WERI-Rb-1 (cell line): ENCODE results near the gene ABAT.

ENCODE experiments used
- DNase-seq: peaks from one replicate; pipeline ENCODE4 v3.0.0-alpha.2; 2020
- H3K27ac ChIP-seq: fragments of 250-450 bp; sonication (Bioruptor Pico); 2 replicates; pipeline ENCODE4 v1.5.1; 2020; ENCODE audit warnings: mild to moderate bottlenecking, moderate library complexity
- H3K27me3 ChIP-seq: fragments of 250-450 bp; sonication (Bioruptor Pico); 2 replicates; pipeline ENCODE4 v1.5.1; 2021; ENCODE audit warnings: mild to moderate bottlenecking, low read depth, moderate library complexity; ENCODE audit not compliant: insufficient read depth, severe bottlenecking
- H3K36me3 ChIP-seq: fragments of 250-450 bp; sonication (Bioruptor Pico); 2 replicates; pipeline ENCODE4 v1.5.1; 2020; ENCODE audit warnings: mild to moderate bottlenecking, moderate library complexity
- H3K4me3 ChIP-seq: 2 replicates; pipeline ENCODE4 v1.5.1; 2011; ENCODE audit warnings: low read depth, mild to moderate bottlenecking, control low read depth, low read length
- H3K9me3 ChIP-seq: fragments of 250-450 bp; sonication (Bioruptor Pico); 2 replicates; pipeline ENCODE4 v1.5.1; 2021; ENCODE audit warnings: mild to moderate bottlenecking, moderate library complexity; ENCODE audit not compliant: severe bottlenecking
- TF ChIP-seq, protein P1 (sequence below): IDR thresholded peaks from 2 replicates; pipeline ENCODE4 v1.5.1; 2011; ENCODE audit warnings: low read depth, mild to moderate bottlenecking, control low read depth, inconsistent platforms, low read length

ABAT gene

DNA sequence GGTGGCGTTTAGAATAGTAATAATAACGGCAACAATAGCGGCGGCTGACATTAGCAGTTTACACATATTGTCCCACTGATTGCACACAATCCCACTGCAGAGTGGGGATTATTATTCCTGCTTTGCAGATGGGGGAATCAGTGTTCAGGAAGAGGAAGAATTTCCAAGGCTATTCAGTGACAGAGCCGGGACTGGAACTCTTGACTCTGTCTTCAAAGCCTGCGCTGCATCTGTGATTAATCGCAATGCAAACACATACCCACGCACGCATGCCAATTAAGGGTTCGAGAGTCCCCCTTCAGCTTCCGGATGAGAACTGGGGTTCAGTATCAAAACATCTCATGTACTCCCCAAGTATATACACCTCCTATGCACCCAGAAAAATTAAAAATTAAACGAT lies 93.9 kb downstream of the ABAT start:
- H3K36me3 ChIP-seq, result no peaks in the 10 kb centered on the region
- H3K27me3 ChIP-seq, result no peaks in the 10 kb centered on the region
- H3K27ac ChIP-seq, result no peak overlapping the region
- H3K4me3 ChIP-seq, result no peak overlapping the region
- no peak for DNase-seq
- H3K9me3 ChIP-seq, result no peaks in the 10 kb centered on the region
- TF ChIP-seq, protein P1, sequence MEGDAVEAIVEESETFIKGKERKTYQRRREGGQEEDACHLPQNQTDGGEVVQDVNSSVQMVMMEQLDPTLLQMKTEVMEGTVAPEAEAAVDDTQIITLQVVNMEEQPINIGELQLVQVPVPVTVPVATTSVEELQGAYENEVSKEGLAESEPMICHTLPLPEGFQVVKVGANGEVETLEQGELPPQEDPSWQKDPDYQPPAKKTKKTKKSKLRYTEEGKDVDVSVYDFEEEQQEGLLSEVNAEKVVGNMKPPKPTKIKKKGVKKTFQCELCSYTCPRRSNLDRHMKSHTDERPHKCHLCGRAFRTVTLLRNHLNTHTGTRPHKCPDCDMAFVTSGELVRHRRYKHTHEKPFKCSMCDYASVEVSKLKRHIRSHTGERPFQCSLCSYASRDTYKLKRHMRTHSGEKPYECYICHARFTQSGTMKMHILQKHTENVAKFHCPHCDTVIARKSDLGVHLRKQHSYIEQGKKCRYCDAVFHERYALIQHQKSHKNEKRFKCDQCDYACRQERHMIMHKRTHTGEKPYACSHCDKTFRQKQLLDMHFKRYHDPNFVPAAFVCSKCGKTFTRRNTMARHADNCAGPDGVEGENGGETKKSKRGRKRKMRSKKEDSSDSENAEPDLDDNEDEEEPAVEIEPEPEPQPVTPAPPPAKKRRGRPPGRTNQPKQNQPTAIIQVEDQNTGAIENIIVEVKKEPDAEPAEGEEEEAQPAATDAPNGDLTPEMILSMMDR, result no peak

DNA sequence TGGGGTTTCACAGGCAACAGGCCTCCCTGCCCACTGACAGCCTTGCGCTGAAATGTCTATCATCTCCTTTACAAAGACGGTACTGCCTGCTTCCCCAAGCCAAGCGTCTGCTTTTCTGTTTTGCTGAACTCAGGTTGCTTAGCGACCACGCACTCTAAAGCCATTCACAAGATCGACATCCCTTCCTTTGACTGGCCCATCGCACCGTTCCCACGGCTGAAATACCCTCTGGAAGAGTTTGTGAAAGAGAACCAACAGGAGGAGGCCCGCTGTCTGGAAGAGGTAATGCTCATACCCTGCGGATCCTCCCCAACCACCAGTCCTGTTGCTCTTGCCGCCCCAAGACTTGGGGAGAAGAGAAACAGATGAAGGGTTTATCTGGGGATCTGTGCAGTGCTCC lies 94.3 kb downstream of the ABAT start:
- H3K27me3 ChIP-seq, result no peaks in the 10 kb centered on the region
- no peak overlapping the region for H3K4me3 ChIP-seq
- no peaks in the 10 kb centered on the region for H3K9me3 ChIP-seq
- DNase-seq, result no peak
- H3K27ac ChIP-seq, result no peak overlapping the region
- no peaks in the 10 kb centered on the region for H3K36me3 ChIP-seq
- TF ChIP-seq, protein P1, result no peak

DNA sequence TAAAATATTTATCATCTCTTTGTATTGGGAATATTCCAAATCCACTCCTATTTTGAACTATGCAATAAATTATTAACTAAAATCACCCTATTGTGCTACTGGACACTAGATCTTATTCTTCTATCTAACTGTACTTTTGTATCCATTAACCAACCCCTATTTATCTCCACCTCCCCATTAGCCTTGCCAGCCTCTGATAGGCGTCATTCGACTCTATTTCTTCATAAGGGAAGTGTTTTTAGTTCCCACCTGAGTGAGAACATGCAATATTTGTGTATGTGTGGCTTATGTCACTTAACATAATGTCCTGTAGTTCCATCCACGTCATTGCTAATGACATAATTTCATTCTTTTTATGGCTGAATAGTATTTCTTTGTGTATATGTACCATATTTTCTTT lies 99.1 kb downstream of the ABAT start:
- no peak overlapping the region for H3K27ac ChIP-seq
- H3K9me3 ChIP-seq, result peaks cover 2% of the 10 kb centered on the region
- no peak for DNase-seq
- TF ChIP-seq, protein P1, result no peak
- no peak overlapping the region for H3K4me3 ChIP-seq
- no peaks in the 10 kb centered on the region for H3K36me3 ChIP-seq
- H3K27me3 ChIP-seq, result no peaks in the 10 kb centered on the region

DNA sequence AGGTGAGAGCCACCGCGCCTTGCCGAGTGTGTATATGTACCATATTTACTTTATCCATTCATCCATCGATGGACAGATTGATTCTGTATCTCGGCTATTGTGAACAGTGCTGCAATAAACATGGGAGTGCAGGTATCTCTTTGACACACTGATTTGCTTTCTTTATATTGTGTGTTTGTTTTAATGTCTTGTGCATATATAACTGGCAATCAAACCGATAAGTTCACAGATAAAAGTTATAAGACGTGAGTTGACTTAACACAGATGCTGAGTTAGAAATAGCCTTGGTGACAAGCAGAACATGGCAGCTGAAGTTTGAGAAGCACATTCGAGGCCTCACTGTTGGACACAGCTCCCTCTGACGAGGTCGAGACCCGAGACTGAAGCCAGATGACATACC lies 99.8 kb downstream of the ABAT start:
- Histone ChIP-seq H3K36me3 (no peaks in the 10 kb centered on the region), H3K27me3 (no peaks in the 10 kb centered on the region), H3K27ac (no peak overlapping the region), H3K9me3 (peaks cover 2% of the 10 kb centered on the region), H3K4me3 (no peak overlapping the region)
- DNase-seq, result no peak
- TF ChIP-seq, protein P1, result no peak

DNA sequence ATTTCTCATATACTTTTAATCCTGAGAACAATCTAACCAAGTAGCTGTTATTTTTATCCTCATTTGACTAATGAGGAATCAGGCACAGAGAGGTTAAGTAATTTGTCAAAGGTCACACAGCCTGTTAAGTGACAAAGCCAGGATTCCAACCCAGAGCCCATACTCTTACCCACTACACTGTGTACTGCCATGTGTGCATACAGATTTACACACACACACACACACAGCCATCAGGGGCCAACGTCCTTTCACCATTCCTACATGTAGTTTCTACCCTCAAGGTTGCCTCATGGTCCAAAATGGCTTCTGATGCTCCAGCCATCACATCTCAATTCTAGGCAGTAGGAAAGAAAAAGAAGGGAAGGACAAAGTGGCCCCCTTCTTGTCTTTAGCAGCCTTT lies 100.9 kb downstream of the ABAT start:
- Histone ChIP-seq H3K36me3 (no peaks in the 10 kb centered on the region), H3K9me3 (peaks cover 2% of the 10 kb centered on the region), H3K27ac (no peak overlapping the region), H3K4me3 (no peak overlapping the region), H3K27me3 (no peaks in the 10 kb centered on the region)
- TF ChIP-seq, protein P1, result no peak
- no peak for DNase-seq

DNA sequence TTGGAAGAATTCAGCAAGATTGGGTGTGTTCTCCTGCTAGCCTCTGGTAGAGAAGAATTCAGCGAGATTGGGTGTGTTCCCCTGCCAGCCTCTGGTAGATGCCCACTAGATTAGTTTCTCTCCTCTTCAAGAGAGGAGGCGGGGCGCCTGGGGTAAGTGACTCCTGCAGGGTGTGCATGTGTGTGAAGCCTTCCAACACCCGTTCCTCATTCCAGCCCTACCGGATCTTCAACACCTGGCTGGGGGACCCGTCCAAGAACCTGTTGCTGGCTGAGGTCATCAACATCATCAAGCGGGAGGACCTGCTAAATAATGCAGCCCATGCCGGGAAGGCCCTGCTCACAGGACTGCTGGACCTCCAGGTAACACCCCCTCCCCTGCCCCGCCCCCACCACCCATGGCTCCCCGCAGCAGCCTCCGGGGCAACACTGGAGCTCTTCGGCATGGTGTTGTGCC lies 101.7 kb downstream of the ABAT start:
- H3K9me3 ChIP-seq, result peaks cover 2% of the 10 kb centered on the region
- H3K4me3 ChIP-seq, result no peak overlapping the region
- H3K27ac ChIP-seq, result no peak overlapping the region
- no peak for DNase-seq
- H3K27me3 ChIP-seq, result no peaks in the 10 kb centered on the region
- no peaks in the 10 kb centered on the region for H3K36me3 ChIP-seq
- TF ChIP-seq, protein P1, result no peak
